HG03575 (cell line): ENCODE results near the gene BCL2L15.
"Not testable (repeated sequence)": the region's sequence is repeated elsewhere in the genome, so short reads cannot be mapped to it uniquely, and the experiment has no call there.

Source experiments
- ATAC-seq: cut with Tn5 transposase; IDR thresholded peaks from one replicate; pipeline ENCODE4 v1.9.1; 2021; ENCODE audit not compliant: unreplicated experiment, insufficient number of reproducible peaks, low FRiP score; ENCODE audit errors: extremely low read depth

BCL2L15 gene

DNA sequence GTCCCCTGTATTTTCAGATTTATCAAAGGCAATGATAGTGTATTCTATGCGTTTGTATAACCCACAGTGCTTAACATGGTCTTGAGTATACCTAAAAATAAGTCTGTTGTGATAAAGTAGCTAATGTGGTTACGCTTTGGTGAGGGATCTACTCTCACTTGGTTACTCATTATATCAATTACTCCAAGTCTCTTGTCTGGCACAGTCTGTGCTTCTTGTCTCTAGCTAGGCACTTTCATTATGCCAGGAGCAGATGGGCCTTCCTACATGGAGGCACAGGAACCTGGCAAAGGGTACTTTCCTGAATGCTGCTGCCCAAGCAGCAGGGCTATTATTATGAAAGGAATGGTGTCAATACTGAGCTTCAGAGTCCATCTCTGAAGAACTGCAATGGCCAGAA lies 11.7 kb downstream of the BCL2L15 start:
- ATAC-seq = no peak

DNA sequence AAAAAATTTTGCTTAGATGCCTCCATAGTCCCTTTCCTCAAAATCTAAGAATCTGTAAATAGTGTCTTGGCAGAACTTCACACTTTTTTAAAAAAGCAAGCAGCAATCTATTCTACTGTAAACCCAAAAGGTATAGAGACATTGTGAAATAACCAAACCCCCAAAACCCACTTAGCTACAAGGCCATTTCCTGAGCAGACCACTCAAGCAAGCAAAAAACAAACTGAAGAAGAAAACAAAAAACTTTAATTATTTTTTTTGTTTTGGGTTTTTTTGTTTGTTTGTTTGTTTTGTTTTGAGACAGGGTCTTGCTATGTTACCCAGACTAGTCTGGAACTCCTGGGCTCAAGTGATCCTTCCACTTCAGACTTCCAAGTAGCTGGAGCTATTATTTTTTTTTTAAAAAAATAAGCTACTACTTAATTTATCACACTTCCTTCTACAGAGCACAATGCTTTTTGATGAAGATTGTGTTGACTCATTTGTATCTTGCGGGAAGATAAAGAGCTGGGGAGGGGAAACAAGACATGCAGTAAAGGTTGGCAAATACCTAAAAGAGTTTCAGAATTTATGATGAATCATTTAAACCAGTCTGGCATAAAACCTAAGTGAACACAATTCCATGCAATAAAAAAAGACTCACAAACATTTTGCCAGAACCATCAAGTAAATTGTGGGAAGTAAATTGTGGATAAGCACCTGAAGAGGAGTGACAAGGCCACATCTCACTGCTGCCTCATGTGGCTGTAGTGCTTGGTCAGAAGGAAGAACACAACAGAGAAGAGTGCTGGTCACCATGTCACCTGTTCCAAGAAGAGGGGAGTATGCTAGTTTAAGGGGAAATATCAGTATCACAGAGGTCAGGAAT lies 13.1 kb downstream of the BCL2L15 start:
- no peak for ATAC-seq

DNA sequence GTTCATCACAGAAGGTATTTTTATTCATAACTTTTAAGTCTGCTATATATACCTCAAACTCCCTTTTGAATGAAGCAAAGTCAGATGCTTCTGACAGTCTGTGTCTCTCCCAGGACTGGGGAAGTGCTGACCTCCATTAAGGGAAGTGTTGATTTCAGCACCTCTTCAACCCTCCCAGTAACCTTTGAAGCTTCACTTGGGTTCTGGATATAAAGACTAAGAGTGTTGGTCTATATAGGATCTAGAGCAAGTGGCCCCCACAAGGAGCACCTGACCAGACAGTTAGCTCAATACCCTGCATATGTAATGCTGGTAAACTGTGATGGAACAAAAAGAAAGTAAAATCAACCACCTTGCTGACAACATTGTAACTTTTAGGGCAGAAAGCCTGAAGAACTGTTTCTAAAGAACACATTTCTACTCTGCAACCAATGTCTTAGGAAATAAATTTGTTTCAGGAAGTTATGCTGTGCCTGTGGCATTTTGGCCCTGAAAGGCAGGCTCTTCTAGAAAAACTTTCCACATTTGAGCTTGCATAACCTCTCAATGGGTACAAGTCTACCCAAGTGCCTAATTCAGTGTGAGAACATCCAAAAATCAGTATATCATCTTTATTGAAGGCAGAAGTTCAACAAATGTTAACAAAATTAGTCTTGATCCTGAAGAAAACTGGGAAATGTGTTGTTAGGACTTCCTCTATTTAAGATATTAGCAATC lies 15.0 kb downstream of the BCL2L15 start:
- ATAC-seq = no peak

DNA sequence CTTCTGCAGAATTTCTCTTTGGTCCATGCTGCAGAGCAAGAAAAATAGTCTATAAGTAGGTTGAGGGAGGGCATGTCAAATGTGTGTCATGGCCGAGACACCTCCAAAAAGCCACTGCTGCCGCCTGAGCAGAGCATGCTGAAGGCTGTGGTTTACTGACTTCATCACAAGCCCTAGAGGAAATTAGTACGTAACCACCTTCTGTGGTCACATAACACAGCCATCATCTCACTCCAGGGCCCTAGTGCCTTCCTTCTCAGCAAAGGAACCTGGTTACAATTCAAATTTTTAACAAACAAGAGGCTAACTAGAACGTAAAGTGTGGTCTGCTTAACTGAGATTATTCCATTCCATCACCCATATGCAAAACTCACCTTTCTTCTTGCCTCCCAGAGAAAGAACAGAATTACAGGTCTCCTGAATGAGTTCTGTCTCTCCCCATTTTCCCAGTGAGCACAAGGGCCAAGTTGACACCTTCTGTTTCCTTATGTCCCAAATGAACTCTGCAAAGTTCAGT lies 15.7 kb downstream of the BCL2L15 start, which contains the start of gene PTPN22:
Gene PTPN22 (minus strand): TSS at position 116 of the 517 bp plus-strand sequence.
- peak; percentile 71 for ATAC-seq

DNA sequence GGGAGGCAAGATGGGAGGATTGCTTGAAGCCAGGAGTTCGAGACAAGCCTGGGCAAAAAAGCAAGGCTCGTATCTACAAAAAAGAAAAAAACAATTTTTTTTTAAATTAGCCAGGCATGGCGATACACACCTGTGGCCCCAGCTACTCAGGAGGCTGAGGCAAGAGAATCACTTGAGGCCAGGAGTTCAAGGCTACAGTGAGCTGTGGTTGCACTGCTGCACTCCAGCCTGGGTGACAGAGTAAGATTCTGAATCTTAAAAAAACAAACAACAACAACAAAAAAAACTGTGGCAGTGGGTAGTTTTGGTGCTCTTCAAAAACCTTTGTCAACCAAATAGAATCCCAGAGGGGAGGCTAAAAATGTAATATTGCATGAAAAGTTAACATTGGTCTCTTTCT lies 16.6 kb downstream of the BCL2L15 start:
- ATAC-seq = no peak

DNA sequence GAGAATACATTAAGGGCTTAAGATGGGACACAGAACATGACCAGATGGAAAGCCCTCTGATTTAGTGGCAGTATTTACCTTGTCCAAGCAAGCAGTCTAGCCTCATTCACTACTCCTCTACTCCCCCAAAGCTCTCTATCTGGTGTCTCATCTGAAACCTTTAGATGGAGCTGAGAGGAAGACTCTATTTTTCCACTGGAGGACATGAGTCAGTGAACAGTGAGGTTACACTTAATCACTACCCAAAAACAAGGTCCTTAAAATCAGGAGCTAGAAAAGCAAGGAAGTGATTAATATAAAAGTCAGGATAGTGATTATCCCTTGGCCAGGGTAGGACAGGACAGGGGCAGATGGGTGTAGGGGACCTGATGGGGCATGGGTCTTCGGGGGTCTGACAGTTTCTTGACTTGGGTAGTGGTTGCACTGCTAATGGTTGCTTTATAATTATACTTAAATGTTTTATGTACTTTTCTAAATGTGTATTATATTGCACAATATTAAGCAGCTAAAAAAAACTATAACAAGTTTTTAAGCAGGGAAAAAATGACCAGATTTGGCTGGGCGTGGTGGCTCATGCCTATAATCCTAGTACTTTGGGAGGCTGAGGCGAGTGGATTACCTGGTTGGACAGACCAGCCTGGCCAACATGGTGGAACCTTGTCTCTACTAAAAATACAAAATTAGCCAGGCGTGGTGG lies 18.8 kb downstream of the BCL2L15 start:
- no peak for ATAC-seq

DNA sequence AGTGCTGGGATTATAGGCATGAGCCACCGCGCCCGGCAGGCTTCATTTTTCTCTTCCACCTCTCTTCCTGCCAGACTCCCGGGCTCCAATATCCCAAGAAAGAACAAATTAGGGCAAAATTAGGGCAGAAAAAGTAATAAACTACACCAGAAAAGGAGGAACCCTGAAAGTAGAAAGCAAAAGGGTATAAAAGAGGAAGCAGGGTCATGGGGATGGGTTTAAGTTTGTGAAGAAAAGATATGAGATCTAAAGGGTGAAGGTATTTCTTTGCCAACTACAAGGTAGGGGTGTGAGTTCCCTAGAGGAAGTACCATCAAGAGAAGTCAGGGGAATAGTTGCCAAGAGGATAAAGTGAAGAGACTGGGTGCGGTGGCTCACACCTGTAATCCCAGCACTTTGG lies 25.7 kb downstream of the BCL2L15 start:
- no peak for ATAC-seq

DNA sequence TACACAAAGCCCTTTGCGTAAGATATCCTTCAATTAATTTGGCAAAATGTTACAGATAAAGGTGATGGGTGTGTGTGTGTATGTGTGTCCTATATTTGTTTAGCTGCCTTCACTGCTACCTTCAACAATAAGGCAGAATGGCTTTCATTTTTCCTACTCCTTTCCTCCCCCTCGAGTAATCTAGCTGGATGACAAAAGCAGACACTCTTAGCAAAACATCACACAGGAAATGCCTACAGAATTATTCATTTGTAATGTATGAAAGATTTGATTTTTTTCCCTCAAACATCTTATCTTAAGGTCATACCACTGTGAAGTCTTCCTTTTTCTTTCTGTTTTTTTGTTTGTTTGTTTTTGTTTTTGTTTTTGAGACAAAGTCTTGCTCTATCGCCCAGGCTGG lies 26.5 kb downstream of the BCL2L15 start:
- ATAC-seq = no peak

DNA sequence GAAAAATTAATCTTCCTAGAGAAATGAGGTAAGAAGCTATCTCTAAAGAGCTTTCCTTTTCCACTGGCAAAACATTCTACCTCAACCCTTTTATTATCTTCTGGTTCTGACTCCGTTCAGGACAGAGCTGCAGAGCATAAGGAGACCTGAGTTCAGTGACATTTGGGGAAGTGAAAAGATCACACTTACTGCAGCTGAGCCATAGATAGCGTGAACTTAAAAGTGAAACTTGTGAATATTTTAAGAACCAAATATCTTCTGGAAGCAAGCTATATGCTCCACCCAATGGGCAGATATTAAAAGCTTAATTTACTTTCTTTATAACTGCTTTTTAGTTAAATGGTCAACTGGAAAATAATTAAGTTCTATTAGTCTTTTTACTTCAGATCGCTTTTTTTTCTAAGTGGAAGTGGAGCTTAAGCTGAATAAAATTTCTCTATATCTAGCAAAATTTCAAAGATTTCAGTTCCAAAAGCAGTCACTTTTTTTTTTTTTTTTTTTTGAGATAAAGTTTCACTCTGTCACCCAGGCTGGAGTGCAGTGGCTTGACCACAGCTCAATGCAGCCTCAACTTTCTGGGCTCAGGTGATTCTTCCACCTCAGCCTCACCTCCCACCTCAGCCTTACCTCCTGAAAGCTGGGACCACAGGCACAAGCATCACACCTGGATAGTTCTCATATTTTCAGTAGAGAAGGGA lies 27.8 kb downstream of the BCL2L15 start:
- peak; percentile 81 for ATAC-seq

DNA sequence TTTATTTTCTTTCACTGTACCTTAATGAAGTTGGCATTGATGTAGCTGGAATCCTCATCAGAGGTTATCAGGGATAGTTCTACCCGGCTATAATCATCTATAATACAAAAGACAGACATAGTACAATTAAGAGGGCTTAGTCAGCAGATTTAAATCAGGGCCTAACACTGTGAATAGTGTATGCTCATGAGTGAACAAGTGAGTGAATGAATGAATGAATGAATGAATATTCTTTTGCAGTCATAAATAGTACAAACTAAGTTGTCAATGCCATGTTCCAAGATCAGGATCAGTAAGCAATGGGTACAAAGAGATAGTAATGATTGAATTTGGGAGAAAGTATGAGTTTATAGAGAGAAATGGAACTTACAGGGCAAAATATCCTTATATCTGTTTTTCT lies 28.4 kb downstream of the BCL2L15 start:
- no peak for ATAC-seq

DNA sequence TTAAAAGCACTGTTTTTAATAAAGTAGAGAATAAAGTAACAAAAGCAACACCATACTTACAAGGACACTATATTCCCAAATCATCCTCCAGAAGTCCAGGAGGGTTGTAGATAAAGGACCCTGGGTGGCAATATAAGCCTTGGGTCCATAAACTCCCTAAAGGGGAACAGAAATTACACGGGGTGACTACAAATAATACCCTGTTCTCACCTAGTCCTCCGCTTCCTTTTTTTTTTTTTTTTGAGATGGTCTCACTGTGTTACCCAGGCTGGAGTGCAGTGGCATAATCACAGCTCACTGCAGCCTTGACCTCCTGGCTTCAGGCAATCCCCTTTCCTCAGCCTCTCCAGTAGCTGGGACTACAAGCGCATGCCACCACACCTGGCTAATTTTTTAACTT lies 29.0 kb downstream of the BCL2L15 start:
- no peak for ATAC-seq

DNA sequence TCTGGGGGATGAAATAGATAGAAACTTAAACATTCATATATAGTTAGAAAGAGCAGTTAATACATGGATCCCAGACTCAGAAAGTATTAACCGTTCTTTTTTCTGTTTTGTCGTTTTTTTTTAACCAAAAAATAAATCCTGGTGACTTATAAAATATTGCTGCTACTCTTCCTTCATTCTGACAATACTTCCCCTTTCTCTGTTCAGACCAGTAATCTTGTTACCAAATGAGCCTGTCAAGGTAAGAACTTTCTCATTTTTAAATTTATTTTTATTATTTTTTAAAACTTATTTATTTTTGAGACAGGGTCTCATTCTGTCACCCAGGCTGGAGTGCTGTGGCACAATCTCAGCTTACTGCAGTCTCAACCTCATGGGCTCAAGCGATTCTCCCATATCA lies 29.6 kb downstream of the BCL2L15 start:
- ATAC-seq = no peak

DNA sequence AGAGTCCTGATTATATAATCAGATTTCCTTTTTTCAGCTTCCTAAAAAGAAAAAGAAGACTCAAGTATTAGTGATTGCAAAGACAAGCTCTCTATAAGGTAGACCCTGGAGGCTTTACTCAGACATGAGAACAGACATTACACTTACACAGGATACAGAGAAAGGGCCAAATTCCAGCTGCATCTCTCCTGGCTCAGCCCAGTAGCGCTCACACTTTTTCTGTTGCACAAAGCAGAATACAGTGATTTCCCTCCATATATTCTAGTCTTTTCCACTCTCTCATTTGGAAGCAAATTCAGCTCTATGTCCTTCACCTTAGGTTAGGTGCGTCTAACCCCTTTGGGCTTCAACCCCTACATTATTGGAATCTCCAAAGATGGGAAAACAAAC lies 31.0 kb downstream of the BCL2L15 start:
- no peak for ATAC-seq

DNA sequence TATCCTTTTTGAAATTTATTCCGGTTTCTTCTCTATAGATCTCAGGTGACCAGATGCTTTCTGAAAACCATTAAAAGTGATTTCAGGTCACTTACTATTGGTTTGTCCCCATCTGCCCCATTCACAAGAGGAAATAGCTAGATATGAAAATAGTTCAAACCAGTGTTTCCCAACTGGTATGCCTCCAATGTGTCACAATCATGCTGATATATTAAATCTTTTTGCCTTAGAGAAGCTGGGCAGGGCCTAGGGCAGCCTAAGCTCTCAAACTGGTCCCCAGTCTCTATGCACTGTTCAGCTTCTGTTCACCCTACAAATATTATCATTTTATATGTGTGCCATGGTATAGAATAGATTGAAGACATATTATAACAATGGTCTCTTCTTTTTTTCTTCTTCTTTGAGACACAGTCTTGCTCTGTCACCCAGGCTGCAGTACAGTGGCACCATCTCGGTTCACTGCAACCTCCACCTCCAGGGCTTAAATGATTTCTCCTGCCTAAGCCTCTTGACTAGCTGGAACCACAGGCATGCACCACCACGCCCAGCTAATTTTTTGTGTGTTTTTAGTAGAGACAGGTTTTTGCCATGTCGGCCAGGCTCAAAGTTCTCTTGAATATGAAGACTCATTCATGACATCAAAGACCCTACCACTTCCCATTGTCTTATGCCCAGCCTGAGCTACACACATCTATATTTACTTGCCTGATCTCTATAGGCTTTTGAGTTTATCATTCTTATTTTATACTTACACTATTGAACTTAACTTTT lies 31.6 kb downstream of the BCL2L15 start:
- no peak for ATAC-seq

DNA sequence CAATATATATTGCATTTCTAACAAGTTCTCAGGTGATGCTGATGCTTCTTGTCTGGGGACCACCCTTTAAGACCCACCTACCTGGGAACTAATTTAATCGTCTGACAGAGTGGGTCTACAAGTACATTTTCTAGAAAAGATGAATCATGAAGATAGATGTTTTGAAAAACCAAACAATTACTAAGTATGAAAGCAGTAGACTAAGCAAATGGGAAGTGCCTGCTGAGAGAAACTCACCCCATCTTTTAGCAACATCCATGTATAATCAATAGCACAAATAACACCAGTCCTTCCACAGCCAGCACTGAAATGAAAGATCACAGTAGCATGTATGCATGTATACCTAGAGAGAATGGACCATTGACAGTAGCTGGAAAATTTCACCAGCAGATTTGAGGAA lies 33.1 kb downstream of the BCL2L15 start:
- ATAC-seq = no peak

DNA sequence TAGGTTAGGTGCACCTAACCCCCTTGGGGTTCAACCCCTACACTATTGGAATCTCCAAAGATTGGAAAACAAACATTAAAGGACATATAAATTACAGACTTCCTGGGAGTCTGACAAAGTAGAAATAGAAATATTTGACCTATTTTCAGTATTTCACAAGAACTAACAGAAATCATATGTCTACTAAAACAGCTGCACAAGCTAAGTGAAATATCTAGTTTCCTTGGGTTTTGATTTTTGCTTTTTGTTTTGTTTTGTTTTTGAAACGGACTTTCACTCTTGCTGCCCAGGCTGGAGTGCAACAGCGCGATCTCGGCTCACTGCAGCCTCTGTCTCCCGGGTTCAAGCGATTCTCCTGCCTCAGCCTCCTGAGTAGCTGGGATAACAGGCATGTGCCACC lies 34.7 kb downstream of the BCL2L15 start:
- ATAC-seq = not testable (repeated sequence)

DNA sequence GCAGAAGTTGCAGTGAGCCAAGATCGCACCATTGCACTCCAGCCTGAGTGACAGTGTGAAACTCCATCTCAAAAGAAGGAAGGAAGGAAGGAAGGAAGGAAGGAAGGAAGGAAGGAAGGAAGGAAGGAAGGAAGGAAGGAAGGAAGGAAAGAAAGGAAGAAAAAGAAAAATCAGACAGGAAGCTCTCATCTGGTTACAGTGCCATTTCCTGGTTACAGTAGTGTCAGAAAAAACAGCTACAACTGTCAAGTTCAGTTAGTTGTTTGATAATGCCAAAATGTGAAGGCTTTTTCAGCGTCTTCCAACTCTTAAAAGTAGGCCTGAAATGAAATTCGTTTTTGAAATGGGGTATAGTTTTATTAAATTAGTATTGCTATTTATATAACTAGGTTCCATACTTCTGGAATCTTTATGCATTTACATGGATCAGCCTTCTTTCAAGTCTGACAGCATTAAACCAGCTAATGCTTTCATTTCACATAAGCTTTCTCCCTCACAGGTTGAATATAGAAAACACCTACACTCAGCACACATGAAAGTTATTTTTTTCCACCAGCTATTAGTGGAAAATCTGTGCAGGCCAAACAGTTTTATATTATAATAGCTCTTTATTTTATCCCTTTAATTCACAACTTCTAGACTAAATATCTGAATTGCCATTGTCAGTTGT lies 37.1 kb downstream of the BCL2L15 start:
- no peak for ATAC-seq

DNA sequence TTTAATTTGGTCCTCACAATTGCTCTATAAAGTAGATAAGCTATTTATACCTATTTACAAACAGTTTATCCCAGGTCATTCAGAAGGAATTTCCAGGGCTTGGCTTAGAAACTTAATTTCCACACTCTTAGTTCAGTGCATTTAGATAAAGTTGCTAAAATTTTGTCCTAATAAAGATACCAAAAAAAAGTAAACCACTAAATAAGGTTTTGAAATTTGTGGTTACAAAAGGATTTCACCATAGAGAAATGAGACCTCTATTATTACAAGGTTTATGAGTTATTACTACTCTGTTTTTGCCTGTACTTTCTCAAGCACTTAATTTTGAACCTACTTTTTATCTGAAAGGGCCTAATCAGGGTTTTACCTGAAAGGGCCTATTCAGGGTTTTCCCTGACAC lies 38.3 kb downstream of the BCL2L15 start:
- ATAC-seq = no peak
